Neural cell (in vitro differentiated cells): ENCODE results near the gene TMEM119. TPM values are rescaled to one million over a fixed set of nuclear protein-coding genes. Genes with fewer than 3 reads are reported as not detected.

ENCODE experiments used
- H2AFZ ChIP-seq: fragments of 200-600, 300-800 bp; sonication (generic), shearing (Covaris generic); 2 replicates; pipeline ENCODE4 v1.6.0; 2014; ENCODE audit warnings: low read depth, mild to moderate bottlenecking, antibody characterized with exemption, low read length, moderate library complexity
- H3F3A ChIP-seq: fragments of 200-600 bp; shearing (Covaris generic); 2 replicates; pipeline ENCODE4 v1.6.1; 2016; ENCODE audit warnings: mild to moderate bottlenecking, moderate library complexity, mixed read lengths, antibody characterized with exemption, low read length; ENCODE audit not compliant: insufficient read depth, poor library complexity, severe bottlenecking
- H3K27ac ChIP-seq: fragments of 200-600, 300-800 bp; sonication (generic), shearing (Covaris generic); 2 replicates; pipeline ENCODE4 v1.5.1; 2014; ENCODE audit warnings: mild to moderate bottlenecking, low read length, moderate library complexity
- H3K27me3 ChIP-seq: fragments of 300-800, 200-600 bp; sonication (generic), shearing (Covaris generic); 2 replicates; pipeline ENCODE4 v1.6.0; 2014; ENCODE audit warnings: mild to moderate bottlenecking, low read depth, low read length, moderate library complexity; ENCODE audit not compliant: insufficient read depth
- H3K36me3 ChIP-seq: fragments of 300-800, 200-600 bp; sonication (generic), shearing (Covaris generic); 2 replicates; pipeline ENCODE4 v1.5.1; 2014; ENCODE audit warnings: mild to moderate bottlenecking, antibody characterized with exemption, low read length, moderate library complexity; ENCODE audit not compliant: insufficient read depth
- H3K4me2 ChIP-seq: fragments of 300-800, 200-600 bp; sonication (generic), shearing (Covaris generic); 2 replicates; pipeline ENCODE4 v1.6.0; 2014; ENCODE audit warnings: mild to moderate bottlenecking, low read length
- H3K4me3 ChIP-seq: fragments of 300-800, 200-600 bp; sonication (generic), shearing (Covaris generic); 2 replicates; pipeline ENCODE4 v1.5.1; 2014; ENCODE audit warnings: mild to moderate bottlenecking, low read length, moderate library complexity
- H3K79me2 ChIP-seq: fragments of 200-600 bp; shearing (Covaris generic); replicated peaks from 2 replicates; pipeline ENCODE4 v1.6.0; 2014; ENCODE audit warnings: mild to moderate bottlenecking, low read length, moderate library complexity; ENCODE audit not compliant: insufficient read depth
- H3K9ac ChIP-seq: fragments of 300-800, 200-600 bp; sonication (generic), shearing (Covaris generic); 2 replicates; pipeline ENCODE4 v1.6.1; 2016; ENCODE audit warnings: mild to moderate bottlenecking, low read length, mixed read lengths
- H3K9me2 ChIP-seq: fragments of 200-600 bp; shearing (Covaris generic); 2 replicates; pipeline ENCODE4 v1.6.1; 2016; ENCODE audit warnings: mild to moderate bottlenecking, low read length, mixed read lengths; ENCODE audit not compliant: insufficient read depth
- H3K9me3 ChIP-seq: fragments of 200-600, 300-800 bp; sonication (generic), shearing (Covaris generic); 2 replicates; pipeline ENCODE4 v1.6.1; 2016; ENCODE audit warnings: mild to moderate bottlenecking, mixed run types, low read length, moderate library complexity, mixed read lengths
- H4K20me1 ChIP-seq: fragments of 200-600 bp; shearing (Covaris generic); 2 replicates; pipeline ENCODE4 v1.6.1; 2016; ENCODE audit warnings: mild to moderate bottlenecking, mixed run types; ENCODE audit not compliant: insufficient read depth
- CTCF ChIP-seq: fragments of 450-650 bp; IDR thresholded peaks from 2 replicates; pipeline ENCODE4 v1.5.1; 2014; ENCODE audit warnings: antibody characterized with exemption, mild to moderate bottlenecking, moderate library complexity; ENCODE audit not compliant: poor library complexity, severe bottlenecking
- EP300 ChIP-seq: fragments of 450-650 bp; conservative IDR thresholded peaks from 2 replicates; pipeline ENCODE4 v1.6.1; 2014; ENCODE audit warnings: antibody characterized with exemption, mild to moderate bottlenecking, moderate library complexity; ENCODE audit not compliant: poor library complexity, severe bottlenecking
- EZH2 ChIP-seq: fragments of 200-600, 300-800 bp; shearing (Covaris generic), sonication (generic); IDR thresholded peaks from 2 replicates; pipeline ENCODE4 v1.6.1; 2014; ENCODE audit warnings: antibody characterized with exemption, low read length, borderline replicate concordance, mild to moderate bottlenecking; ENCODE audit not compliant: insufficient read depth, poor library complexity, severe bottlenecking
- MXI1 ChIP-seq: fragments of 450-650 bp; conservative IDR thresholded peaks from 2 replicates; pipeline ENCODE4 v1.6.1; 2014; ENCODE audit warnings: antibody characterized with exemption, mild to moderate bottlenecking; ENCODE audit not compliant: poor library complexity, severe bottlenecking
- POLR2AphosphoS5 ChIP-seq: IDR thresholded peaks from 2 replicates; pipeline ENCODE4 v1.6.1; 2012
- RAD21 ChIP-seq: fragments of 450-650 bp; conservative IDR thresholded peaks from 2 replicates; pipeline ENCODE4 v1.6.1; 2014; ENCODE audit warnings: antibody characterized with exemption, mild to moderate bottlenecking, moderate library complexity
- SMC3 ChIP-seq: fragments of 450-650 bp; conservative IDR thresholded peaks from 2 replicates; pipeline ENCODE4 v1.6.1; 2014; ENCODE audit warnings: antibody characterized with exemption, mild to moderate bottlenecking, moderate library complexity; ENCODE audit not compliant: poor library complexity
- TAF1 ChIP-seq: IDR thresholded peaks from 2 replicates; pipeline ENCODE4 v1.6.1; 2012; ENCODE audit warnings: low read depth
- polyA plus RNA-seq: library from polyadenylated mRNA; depleted of rRNA; stranded (reverse); fragments of >200 nt; gene quantifications from 2 replicates; pipeline ENCODE4 v1.2.3, GENCODE V29; 2014
- TF ChIP-seq, protein P1 (sequence below): IDR thresholded peaks from 2 replicates; pipeline ENCODE4 v1.6.1; 2012; ENCODE audit warnings: borderline replicate concordance

The TMEM119 gene
- polyA plus RNA-seq, 1 donor from 2014 or later = not detected

- no peak overlapping the region for H3K27ac ChIP-seq
- H3K4me3 ChIP-seq = no peak overlapping the region
- H3K79me2 ChIP-seq = no peaks in the 10 kb centered on the region
- H4K20me1 ChIP-seq = no peaks in the 10 kb centered on the region
- H3K9me3 ChIP-seq = no peaks in the 10 kb centered on the region
- TF ChIP-seq TAF1 (no peak), MXI1 (no peak), EP300 (no peak), RAD21 (no peak)
- TF ChIP-seq, protein P1, sequence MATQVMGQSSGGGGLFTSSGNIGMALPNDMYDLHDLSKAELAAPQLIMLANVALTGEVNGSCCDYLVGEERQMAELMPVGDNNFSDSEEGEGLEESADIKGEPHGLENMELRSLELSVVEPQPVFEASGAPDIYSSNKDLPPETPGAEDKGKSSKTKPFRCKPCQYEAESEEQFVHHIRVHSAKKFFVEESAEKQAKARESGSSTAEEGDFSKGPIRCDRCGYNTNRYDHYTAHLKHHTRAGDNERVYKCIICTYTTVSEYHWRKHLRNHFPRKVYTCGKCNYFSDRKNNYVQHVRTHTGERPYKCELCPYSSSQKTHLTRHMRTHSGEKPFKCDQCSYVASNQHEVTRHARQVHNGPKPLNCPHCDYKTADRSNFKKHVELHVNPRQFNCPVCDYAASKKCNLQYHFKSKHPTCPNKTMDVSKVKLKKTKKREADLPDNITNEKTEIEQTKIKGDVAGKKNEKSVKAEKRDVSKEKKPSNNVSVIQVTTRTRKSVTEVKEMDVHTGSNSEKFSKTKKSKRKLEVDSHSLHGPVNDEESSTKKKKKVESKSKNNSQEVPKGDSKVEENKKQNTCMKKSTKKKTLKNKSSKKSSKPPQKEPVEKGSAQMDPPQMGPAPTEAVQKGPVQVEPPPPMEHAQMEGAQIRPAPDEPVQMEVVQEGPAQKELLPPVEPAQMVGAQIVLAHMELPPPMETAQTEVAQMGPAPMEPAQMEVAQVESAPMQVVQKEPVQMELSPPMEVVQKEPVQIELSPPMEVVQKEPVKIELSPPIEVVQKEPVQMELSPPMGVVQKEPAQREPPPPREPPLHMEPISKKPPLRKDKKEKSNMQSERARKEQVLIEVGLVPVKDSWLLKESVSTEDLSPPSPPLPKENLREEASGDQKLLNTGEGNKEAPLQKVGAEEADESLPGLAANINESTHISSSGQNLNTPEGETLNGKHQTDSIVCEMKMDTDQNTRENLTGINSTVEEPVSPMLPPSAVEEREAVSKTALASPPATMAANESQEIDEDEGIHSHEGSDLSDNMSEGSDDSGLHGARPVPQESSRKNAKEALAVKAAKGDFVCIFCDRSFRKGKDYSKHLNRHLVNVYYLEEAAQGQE = no peak
- H3K27me3 ChIP-seq = no peaks in the 10 kb centered on the region
- no peak overlapping the region for H3K9ac ChIP-seq
- H3K9me2 ChIP-seq = no peaks in the 10 kb centered on the region
- H3F3A ChIP-seq = no peaks in the 10 kb centered on the region
- H3K36me3 ChIP-seq = peaks cover 3% of the 10 kb centered on the region
- H2AFZ ChIP-seq = no peak overlapping the region
- H3K4me2 ChIP-seq = no peak overlapping the region
Measured at GRCh38 chr12:108571609-108572165, 26.2 kb downstream of the TMEM119 start.

- H3K4me2 ChIP-seq = no peak overlapping the region
- no peak overlapping the region for H3K27ac ChIP-seq
- TF ChIP-seq TAF1 = no peak
- TF ChIP-seq EZH2 = no peak
- peak; percentile 35 for TF ChIP-seq RAD21
- TF ChIP-seq CTCF = peak; percentile 32
- no peak for TF ChIP-seq SMC3
- no peak for TF ChIP-seq EP300
- TF ChIP-seq MXI1 = no peak
- TF ChIP-seq, protein P1 = no peak
- TF ChIP-seq POLR2AphosphoS5 = no peak
- no peaks in the 10 kb centered on the region for H3F3A ChIP-seq
- no peaks in the 10 kb centered on the region for H3K9me2 ChIP-seq
- H3K9ac ChIP-seq = no peak overlapping the region
- H4K20me1 ChIP-seq = no peaks in the 10 kb centered on the region
- H3K36me3 ChIP-seq = peaks cover 3% of the 10 kb centered on the region
- H3K27me3 ChIP-seq = no peaks in the 10 kb centered on the region
- H3K79me2 ChIP-seq = no peaks in the 10 kb centered on the region
- no peak overlapping the region for H3K4me3 ChIP-seq
- no peak overlapping the region for H2AFZ ChIP-seq
- no peaks in the 10 kb centered on the region for H3K9me3 ChIP-seq
Measured at GRCh38 chr12:108570743-108571608, 26.9 kb downstream of the TMEM119 start.
